Stimulated activated CD4-positive, alpha-beta T cell treated with anti-CD3 and anti-CD28 coated beads, Interleukin-4, amount 100 ng/mL, for 24 hours (primary cell): ENCODE results near the gene RPL4.
"Not testable (repeated sequence)": the region's sequence is repeated elsewhere in the genome, so short reads cannot be mapped to it uniquely, and the experiment has no call there.

Source experiments
- DNase-seq: peaks from one replicate; pipeline ENCODE4 v3.0.0-alpha.2; 2020

RPL4 gene

GRCh38 chr15:66504563-66505429 is at the start of gene RPL4, which contains the start of gene ZWILCH:
Gene RPL4, minus strand, starts transcription at chr15:66504855. Its CDS starts 65 bp downstream, at chr15:66504790.
Gene ZWILCH, plus strand, starts transcription at chr15:66505326. Its CDS starts 13 bp downstream, at chr15:66505339.
- peak; percentile 84 for DNase-seq

DNA sequence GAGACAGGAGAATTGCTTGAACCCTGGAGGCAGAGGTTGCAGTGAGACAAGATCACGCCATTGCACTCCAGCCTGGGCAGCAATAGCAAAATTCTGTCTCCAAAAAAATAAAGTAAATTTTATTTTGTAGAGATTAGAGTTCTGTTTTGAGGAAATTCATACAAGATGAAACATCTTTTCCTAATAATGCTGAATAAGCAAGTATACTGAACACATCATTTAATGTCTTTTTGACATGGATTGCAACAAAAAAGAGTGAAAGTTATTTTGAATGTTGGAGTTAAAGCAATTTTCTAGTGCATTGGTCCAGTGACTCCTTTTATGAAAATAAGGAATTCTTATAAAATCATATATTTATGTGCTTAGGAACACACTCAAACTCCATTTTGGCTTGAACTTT is 40.6 kb upstream of the RPL4 start:
- DNase-seq = no peak

DNA sequence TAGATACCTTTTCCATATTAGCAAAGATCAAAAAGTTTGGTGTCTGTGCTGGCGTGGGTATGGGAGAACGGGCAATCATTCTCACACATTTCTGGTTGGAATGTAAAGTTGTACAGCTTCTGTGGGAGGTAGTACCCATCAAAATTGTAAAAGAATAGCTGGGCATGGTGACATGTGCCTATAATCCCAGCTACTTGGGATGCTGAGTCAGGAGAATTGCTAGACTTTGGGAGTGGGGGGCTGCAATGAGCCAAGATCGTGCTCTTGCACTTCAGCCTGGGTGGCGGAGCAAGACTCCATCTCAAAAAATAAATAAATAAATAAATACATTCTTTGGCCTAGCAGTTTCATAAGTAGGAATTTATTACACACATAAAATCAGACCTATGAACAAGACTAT is 38.2 kb upstream of the RPL4 start:
- DNase-seq = no peak

- DNase-seq = no peak
Observed at GRCh38 chr15:66535056-66535455, 30.4 kb upstream of the RPL4 start.

DNA sequence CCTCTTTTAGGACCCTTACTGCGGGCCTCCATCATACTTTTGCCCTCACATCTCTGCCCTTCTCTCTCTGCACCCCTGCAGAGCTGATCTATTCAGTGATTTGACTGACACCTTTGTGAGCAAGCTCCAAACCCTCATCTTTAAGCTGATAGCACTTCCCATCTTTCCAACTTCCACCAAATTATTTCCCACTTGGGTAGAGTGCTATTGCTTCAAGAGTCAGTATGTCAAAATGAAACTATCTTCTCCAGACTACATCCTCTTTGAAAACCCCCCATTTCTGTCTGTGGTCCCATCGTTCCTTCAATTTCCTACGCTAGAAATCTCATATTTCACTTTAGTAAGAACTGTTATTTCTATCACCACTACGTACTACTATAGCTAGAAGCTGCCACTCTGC is 20.2 kb upstream of the RPL4 start:
- no peak for DNase-seq

DNA sequence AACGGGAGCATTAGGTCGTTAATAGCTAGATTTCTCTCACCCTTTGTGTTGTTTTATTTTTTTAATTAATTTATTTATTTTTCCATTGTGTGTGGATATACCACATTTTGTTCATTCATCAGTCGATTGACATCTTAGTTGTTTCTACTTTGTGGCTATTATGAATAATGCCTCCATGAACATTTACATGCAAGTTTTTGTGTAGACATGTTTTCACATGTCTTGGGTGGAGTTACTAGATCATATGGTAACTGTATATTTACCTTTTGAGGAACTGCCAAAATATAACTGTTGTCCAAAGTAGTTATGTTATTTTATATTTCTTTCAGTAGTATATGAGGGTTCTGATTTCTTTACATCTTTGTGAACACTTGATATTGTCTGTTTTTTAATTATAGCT is 19.3 kb upstream of the RPL4 start:
- DNase-seq = no peak

DNA sequence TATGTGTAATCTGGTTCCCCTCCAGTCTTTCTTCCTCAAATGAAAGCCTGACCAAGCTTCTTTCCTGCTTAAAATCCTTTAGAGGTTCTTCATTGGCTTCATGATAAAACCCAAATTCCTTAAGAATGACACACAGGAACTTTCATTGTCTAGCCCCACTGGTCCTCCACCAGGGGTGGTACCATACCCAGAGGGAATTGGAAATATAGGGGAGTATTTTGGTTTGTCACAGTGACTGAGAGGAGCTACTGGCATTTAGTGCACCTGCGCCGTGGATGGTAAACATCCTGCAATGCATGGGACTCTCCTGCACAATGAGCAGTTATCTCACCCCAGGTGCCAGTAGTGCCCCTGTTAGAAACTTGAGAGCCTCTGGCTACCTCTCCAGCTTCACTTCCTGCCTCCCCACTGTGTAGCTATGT is 11.3 kb upstream of the RPL4 start:
- DNase-seq = no peak

DNA sequence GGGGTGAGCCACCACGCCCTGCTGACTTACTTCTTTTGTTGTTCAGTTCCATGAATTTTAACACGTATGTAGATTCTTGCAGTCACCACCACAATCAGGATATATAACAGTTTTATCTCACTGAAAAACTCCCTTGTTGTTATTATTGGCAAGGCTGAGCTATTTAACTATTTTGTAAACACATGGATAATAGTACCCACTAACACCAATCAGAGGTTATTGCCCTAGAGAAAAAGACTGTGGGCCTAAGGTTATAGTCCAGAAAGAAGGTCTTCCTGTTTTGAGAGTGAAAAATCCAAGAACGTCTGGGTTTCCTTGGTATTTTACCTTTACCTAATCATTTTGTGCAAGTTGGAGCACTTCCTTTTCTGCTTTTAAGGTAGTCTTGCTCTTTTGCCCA is 9.9 kb upstream of the RPL4 start:
- no peak for DNase-seq

DNA sequence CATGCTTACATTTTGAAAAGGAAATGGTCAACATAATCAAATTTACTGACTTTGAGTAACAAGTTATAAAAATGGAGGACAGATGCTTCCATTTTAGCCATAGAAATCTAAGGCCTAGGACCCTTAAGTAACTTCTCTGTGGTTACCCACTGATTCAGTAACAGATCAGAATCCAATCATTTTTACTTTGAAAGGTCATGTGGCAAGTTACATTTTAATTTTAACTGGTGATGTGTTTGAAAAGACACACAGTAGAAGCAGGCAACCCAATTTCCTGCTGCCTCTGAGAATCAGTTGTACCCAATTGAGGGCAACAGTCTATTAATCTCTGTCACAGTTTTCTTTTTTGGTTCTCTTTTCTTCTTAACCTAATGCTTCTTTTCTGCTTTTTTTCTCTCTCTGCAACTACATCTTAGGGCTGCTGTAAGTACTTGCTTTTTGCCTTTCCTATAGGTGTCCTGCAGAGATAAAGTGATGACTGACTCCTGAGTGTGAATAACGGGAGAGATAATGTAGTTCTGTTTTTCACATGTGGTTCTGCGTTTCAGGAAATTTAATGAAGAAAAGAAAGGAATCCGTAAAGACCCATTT is 3.7 kb upstream of the RPL4 start:
- DNase-seq = no peak

DNA sequence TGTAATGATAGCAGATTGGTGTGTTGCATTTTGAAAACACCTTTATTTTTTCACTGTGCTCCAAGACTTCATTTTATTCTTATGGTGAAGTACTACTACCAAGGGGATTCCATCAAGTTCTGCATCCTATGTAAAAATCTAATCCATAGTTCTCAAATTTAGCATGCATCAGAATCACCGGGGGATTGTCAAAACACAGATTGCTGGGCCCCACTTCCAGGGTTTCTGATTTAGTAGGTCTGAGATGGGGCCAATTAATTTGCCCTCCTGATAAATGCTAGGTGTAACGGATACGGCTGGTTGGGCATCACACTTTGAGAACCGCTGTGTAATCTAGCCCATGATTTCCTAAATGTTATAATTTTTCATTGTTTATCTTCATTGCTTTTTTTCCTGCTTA is 1.2 kb upstream of the RPL4 start:
- no peak for DNase-seq

- no peak for DNase-seq
Observed at GRCh38 chr15:66505430-66505811, 766 bp upstream of the RPL4 start.

DNA sequence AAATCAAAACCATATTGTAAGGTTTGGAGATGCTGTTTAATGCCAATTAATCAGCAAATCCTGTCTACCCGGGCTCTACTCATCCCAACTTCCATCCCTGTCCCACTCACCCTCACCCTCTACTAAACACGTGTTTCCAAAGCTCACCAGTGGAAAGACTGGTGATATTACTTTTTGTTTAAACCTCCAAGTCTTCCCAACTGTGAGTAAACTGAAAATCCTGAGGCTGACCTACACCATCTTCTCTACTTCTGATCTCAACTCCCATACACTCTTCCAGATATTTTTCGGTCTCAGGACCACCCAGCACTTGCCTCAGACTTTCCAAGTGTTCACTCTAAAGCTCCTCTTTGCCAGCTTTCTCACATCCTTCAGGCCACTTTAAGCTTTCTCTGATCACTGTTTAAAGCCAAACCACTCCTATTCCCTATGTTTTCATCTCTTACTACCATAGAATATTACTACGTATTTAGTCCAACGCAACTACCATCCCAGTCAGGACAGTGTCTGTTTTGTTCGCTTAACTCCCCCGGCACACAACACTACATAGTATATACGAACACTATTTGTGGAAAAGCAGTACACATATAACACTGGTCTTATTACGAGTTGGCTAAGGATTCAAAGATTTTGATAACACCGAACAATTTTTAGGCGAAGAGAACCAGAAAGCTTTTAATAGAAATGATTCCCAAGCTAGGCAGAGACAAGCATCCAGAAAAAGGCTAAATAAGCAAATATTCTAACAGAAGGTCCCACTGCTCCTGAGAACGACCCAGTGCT is 684 bp downstream of the RPL4 start:
- no peak for DNase-seq

DNA sequence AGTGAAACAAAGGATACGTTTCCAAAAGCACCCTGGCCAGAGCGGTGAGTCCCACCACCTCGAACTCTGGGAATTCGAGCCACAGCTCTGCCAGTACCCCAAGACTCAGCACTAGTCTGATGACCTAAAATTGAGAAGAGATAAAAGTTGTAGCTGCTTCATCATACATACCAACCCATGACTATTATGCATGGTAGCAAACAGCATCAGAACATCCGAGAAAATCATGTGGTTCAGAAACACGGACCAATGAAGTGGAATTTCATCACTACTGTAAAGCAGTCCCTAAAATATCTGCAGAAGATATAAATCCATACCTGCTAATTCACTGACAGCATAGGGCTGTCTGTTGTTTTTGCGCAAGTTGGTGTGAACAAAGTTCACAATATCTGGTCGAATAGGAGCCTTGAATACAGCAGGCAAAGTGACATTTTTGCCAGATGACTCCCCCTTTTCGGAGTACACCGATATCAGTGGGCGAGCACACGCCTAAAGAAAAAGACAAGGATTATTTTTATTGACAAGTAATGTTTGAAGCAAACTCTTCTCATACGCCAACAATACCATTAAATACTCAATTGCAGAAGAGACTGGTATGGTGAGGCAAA is 1.5 kb downstream of the RPL4 start:
- DNase-seq = not testable (repeated sequence)

- no peak for DNase-seq
Observed at GRCh38 chr15:66502491-66502890, 2.2 kb downstream of the RPL4 start.

DNA sequence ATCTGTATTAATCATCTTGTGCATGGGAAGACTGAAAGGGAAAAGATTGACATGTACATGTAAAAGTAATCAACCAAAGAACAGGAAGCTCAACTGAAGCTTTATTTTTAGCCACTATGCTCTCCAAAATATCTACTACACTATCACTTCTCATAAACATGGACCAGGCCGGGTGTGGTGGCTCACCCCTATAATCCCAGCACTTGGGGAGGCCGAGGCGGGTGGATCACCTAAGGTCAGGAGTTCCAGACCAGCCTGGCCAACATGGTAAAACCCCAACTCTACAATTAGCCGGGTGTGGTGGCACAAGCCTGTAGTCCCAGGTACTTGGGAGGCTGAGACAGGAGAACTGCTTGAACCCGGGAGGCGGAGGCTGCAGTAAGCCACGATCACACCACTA is 4.3 kb downstream of the RPL4 start:
- not testable (repeated sequence) for DNase-seq

DNA sequence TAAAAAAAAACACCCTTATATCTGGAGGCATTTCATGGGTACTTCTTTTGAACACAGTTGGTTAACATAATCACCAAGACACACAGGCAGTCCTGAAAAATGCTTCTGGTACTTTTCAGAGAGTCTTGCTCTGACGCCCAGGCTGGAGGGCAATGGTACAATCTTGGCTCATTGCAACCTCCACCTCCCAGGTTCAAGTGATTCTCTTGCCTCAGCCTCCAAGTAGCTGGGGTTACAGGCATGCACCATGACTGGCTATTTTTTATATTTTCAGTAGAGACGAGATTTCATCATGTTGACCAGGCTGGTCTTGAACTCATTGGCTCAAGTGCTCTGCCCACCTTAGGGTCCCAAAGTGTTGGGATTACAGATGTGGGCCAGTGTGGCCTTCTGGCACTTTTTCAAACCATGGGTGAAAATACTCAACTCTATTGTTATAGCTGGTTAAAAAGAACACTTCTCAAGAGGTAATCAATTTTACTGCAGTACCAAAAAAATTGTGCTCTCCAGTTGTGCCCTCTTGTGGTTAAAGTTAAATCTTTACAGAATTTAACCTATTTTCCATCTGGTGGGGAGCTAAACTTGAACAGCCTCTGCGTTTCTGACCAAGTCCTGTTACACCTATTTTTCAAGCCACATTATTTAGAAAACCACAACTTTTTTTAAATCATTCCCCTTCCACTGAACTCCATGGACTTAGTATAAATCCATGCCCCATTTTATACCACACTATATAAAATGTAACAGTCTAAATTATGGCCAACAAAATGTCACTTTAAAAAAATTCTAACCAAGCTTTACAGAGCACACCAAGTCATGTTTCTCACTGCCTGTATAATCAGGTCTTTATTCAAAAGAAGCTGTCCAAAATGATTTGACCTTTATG is 5.9 kb downstream of the RPL4 start:
- no peak for DNase-seq

DNA sequence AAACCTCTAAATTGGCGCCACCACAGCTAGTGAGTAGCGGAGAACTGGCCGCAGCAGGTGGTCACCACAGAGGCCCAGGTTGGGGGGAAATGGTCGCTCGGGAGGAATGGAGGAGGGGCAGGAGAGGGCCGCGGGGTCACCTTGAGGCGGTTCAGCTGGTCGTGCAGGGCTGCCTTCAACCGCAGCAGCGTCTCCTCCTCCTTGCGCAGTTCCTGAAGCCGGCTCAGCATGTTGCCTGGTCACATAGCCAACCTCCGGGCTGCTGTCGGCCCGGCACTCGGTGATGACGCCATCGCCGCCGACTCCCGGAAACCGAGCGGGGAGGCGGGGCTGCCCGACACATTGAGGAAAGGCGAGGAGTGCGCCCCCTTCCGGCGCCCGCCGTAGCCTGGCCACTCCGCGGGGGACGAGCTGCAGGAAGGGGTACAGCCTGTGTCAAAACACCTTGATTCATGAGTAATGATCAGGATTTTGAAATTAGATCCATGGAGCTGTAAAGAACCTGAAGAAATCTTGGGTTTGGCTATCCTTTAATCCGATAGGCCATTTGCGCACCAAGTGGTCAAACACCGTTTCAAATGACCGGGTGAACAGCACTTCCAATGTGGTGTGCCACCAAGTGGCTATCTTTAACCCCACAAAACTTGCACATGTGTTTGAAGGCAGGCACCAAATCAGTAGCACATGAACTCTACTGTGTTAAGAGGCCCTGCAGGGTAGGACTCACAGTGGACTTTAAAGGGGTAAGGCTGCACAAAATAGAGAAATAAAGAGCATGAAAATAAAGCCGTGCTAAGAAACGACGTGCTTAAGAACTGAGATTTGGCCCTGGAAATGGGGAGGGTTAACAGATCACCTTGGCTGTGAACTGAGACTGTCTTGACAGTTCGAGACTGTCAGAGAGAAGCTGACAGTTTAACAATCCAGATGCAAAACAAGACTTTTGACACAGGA is 6.9 kb downstream of the RPL4 start, which contains the start of gene SNAPC5:
Gene SNAPC5 (minus strand): TSS at position 261 of the 954 bp plus-strand sequence. CDS start 31 bp downstream, at position 230.
- peak; percentile 98 for DNase-seq

GRCh38 chr15:66496951-66497501 is 7.6 kb downstream of the RPL4 start:
- no peak for DNase-seq

DNA sequence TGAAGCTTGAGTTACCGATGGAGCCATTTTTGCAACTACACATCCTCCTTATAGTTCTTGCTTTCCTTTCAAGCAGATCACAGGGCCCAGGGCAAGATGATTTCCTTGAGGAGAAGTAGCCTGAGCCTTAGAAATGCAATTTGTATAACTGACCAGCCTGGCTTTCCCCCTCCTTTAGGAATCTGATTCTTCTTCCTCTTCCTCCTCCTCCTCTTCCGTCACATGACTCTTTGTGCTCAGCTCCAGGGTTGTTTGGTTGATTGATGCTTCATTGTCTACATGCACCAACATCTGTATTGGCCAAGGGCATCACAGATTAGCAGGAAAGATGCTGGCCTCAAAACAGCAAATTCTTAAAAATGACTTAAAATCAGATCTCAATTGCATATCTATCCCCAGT is 10.4 kb downstream of the RPL4 start:
- no peak for DNase-seq

DNA sequence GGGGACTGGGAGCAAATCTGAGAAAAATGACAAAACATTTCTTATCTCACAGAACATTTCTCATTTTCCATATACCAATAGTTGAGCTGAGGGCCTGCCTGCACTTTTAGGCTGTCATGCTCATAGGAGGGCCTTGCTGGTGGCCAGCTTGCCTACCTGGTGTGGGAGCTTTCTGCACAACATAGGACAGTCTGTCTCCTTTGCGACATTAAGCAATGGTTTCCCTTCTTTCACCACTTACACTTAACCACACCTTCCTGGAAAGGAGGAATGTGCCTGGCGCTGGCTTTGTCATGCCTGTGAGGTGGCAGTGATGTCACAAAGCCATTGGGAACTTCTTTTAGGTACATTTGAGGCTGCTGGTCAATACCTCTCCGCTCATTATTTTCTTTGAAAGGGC is 12.8 kb downstream of the RPL4 start:
- DNase-seq = no peak
